PC-9 (cell line): ENCODE data around the gene TMEM89. TPM values are rescaled to one million over a fixed set of nuclear protein-coding genes. Genes with fewer than 3 reads are reported as not detected.

Experiments
- BruUV-seq: library from RNA; stranded (reverse); fragments of 400-500 nt; replicated peaks from 2 replicates; lab custom pipeline; 2021; lab: Mats Ljungman, UMichigan
- CTCF ChIA-PET: fragments of 300-600 bp; sonication (Branson Sonifier 250); formaldehyde crosslinking; loops from one replicate; lab custom pipeline; 2022; ENCODE audit warnings: antibody characterized with exemption; lab: Charles Lee
- POLR2A ChIA-PET: fragments of 300-600 bp; sonication (Branson Sonifier 250); formaldehyde crosslinking; loops from one replicate; lab custom pipeline; 2022; ENCODE audit warnings: antibody characterized with exemption; ENCODE audit not compliant: unreplicated experiment; lab: Charles Lee
- DNase-seq, 2 experiments: peaks; one replicate each; pipeline versions ENCODE4 v3.0.0 to v3.0.0-alpha.2; 2015 to 2022; ENCODE audit warnings: mixed read lengths in 1 of 2
- H2AFZ ChIP-seq: fragments of 200-600 bp; sonication (generic); 2 replicates; pipeline ENCODE4 v1.8.1; 2017; ENCODE audit warnings: antibody characterized with exemption
- H3F3A ChIP-seq: fragments of 200-600 bp; sonication (generic); 2 replicates; pipeline ENCODE4 v1.8.1; 2017; ENCODE audit warnings: antibody characterized with exemption, mild to moderate bottlenecking, low read depth; ENCODE audit not compliant: insufficient read depth
- H3K27ac ChIP-seq: fragments of 200-600 bp; sonication (generic); 2 replicates; pipeline ENCODE4 v1.6.1; 2016; ENCODE audit warnings: mixed run types
- H3K27me3 ChIP-seq: fragments of 200-600 bp; sonication (generic); 2 replicates; pipeline ENCODE4 v1.6.1; 2016; ENCODE audit warnings: low read depth, mixed run types; ENCODE audit not compliant: insufficient read depth
- H3K36me3 ChIP-seq: fragments of 200-600 bp; sonication (generic); 2 replicates; pipeline ENCODE4 v1.6.1; 2016; ENCODE audit warnings: low read depth, mixed run types
- H3K4me1 ChIP-seq: fragments of 200-600 bp; sonication (generic); replicated peaks from 2 replicates; pipeline ENCODE4 v1.6.1; 2016; ENCODE audit warnings: mixed run types; ENCODE audit not compliant: insufficient read depth
- H3K4me2 ChIP-seq: fragments of 200-600 bp; sonication (generic); 2 replicates; pipeline ENCODE4 v1.6.1; 2017; ENCODE audit warnings: mixed run types
- H3K4me3 ChIP-seq: fragments of 200-600 bp; sonication (generic); 2 replicates; pipeline ENCODE4 v1.6.1; 2016; ENCODE audit warnings: mixed run types
- H3K79me2 ChIP-seq: fragments of 200-600 bp; sonication (generic); 2 replicates; pipeline ENCODE4 v1.6.1; 2017; ENCODE audit warnings: low read depth, mixed run types
- H3K9me2 ChIP-seq: fragments of 200-600 bp; sonication (generic); 2 replicates; pipeline ENCODE4 v1.8.1; 2017; ENCODE audit warnings: mild to moderate bottlenecking; ENCODE audit not compliant: insufficient read depth
- H3K9me3 ChIP-seq: fragments of 200-600 bp; sonication (generic); 2 replicates; pipeline ENCODE4 v1.8.1; 2016; ENCODE audit warnings: low read depth; ENCODE audit not compliant: insufficient read depth
- H4K20me1 ChIP-seq: fragments of 200-600 bp; sonication (generic); 2 replicates; pipeline ENCODE4 v1.8.1; 2017; ENCODE audit not compliant: insufficient read depth
- EZH2 ChIP-seq: fragments of 200-600 bp; sonication (generic); IDR thresholded peaks from 2 replicates; pipeline ENCODE4 v1.8.0; 2017; ENCODE audit warnings: antibody characterized with exemption, low read depth
- intact Hi-C: fragments of 100-400 bp; cut with micrococcal nuclease; formaldehyde crosslinking; loops from one replicate; pipeline ENCODE4 v1.10.0; 2022; ENCODE audit not compliant: unreplicated experiment
- total RNA-seq: library from RNA; stranded (reverse); gene quantifications from 2 replicates; pipeline ENCODE4 v1.2.3, GENCODE V29; 2021
- TF ChIP-seq, protein P1 (sequence below): fragments of 200-600 bp; sonication (generic); conservative IDR thresholded peaks from 2 replicates; pipeline ENCODE4 v1.6.1; 2017; ENCODE audit warnings: mixed run types, antibody characterized with exemption, mild to moderate bottlenecking, moderate library complexity

TMEM89 gene
- total RNA-seq, 1 experiment from 2014 or later: not detected

DNA sequence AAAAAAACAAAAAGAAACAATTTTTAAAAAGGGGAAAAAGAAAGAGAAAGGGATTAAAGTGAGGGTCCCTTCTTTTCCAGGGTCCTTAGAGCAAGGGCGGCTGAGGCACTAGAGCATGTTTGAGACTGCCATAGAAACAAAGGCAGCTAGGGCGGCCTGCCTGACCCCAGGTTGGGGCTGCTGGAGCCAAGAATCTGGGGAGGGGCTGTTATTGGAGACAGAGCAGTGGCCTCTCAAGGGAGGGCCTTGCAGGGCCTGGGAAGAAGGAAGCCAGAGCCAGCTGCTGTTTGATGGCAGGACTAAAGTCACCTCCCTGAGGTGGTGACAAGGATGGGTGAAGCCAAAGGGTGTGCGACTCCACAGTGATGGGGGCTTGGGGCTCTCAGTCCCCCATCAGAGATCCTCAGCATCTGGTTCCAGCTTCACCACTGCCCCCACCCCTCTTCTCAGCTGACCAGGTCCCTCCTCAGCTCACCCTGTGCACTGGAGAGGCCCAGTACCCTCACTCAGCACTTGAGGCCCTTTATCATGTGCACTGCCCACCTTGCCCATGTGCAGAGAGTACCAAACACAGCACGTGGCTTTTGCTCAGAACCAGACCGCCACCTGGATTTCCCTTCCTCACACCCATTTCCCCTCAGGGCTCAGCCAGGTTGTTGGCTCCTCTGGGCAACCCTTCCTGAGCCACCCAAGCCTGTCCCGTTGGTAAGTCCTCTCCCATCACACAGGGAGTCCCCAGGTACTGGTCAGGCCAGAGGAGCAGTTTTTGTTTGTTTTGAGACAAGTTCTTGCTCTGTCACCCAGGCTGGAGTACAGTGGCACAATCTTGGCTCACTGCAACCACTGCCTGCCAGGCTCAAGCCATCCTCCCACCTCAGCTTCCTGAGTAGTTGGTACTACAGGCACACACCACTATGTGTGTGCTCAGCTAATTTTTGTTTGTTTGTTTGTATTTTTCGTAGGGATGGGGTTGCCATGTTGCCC lies 1.7 kb downstream of the TMEM89 start:
- Histone ChIP-seq H3K4me3 (no peak overlapping the region), H3K4me1 (peaks cover 2% of the 10 kb centered on the region; the same call in 1 of the 2 replicates), H3K9me3 (peaks cover 19% of the 10 kb centered on the region), H3K9me2 (no peaks in the 10 kb centered on the region), H3K36me3 (no peaks in the 10 kb centered on the region), H3K27me3 (no peaks in the 10 kb centered on the region), H3K27ac (no peak overlapping the region), H4K20me1 (no peaks in the 10 kb centered on the region), H3F3A (no peaks in the 10 kb centered on the region), H3K79me2 (no peaks in the 10 kb centered on the region), H2AFZ (no peak overlapping the region), H3K4me2 (no peak overlapping the region)
- BruUV-seq: no TSS peak
- no peak for DNase-seq
- CTCF ChIA-PET: no interaction called here
- POLR2A ChIA-PET: no interaction called here
- no peak for TF ChIP-seq EZH2
- TF ChIP-seq, protein P1, sequence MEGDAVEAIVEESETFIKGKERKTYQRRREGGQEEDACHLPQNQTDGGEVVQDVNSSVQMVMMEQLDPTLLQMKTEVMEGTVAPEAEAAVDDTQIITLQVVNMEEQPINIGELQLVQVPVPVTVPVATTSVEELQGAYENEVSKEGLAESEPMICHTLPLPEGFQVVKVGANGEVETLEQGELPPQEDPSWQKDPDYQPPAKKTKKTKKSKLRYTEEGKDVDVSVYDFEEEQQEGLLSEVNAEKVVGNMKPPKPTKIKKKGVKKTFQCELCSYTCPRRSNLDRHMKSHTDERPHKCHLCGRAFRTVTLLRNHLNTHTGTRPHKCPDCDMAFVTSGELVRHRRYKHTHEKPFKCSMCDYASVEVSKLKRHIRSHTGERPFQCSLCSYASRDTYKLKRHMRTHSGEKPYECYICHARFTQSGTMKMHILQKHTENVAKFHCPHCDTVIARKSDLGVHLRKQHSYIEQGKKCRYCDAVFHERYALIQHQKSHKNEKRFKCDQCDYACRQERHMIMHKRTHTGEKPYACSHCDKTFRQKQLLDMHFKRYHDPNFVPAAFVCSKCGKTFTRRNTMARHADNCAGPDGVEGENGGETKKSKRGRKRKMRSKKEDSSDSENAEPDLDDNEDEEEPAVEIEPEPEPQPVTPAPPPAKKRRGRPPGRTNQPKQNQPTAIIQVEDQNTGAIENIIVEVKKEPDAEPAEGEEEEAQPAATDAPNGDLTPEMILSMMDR: no peak
- intact Hi-C loops: no loop called here

DNA sequence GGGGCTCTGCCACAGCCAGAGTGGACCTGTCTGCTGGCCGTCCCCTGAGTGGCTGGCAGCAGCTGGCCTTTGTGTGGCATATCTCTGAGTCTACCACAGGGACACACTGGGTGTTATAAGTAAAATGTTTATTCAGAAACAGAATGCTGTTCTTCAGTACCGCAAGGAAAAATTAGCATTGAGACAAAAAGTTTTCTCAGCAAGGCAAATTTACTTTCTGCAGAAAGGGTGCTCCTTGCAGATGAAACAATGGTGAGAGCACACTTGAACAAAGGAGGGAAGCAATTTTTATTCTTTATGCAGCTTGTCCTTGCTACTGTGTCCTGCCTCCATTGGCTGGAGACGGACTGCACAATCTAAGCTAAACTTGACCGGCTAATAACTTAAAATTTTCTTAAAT lies 4.0 kb downstream of the TMEM89 start:
- DNase-seq: no peak
- no peaks in the 10 kb centered on the region for H3K27me3 ChIP-seq
- H3F3A ChIP-seq: peaks cover 14% of the 10 kb centered on the region
- H3K9me2 ChIP-seq: no peaks in the 10 kb centered on the region
- no peaks in the 10 kb centered on the region for H3K79me2 ChIP-seq
- H3K36me3 ChIP-seq: no peaks in the 10 kb centered on the region
- CTCF ChIA-PET: no interaction called here
- H3K4me2 ChIP-seq: no peak overlapping the region
- intact Hi-C loops: no loop called here
- H3K4me1 ChIP-seq: peaks cover 17% of the 10 kb centered on the region
- H3K27ac ChIP-seq: no peak overlapping the region
- BruUV-seq: no TSS peak
- no peak overlapping the region for H2AFZ ChIP-seq
- H3K4me3 ChIP-seq: no peak overlapping the region
- H3K9me3 ChIP-seq: peaks cover 19% of the 10 kb centered on the region
- TF ChIP-seq, protein P1: no peak
- TF ChIP-seq EZH2: no peak
- POLR2A ChIA-PET: interaction anchor here (0.6 kb wide), 1 partner anchor 60 kb away, joined by 8 read pairs; no protein-coding TSS in a partner anchor
- no peaks in the 10 kb centered on the region for H4K20me1 ChIP-seq

DNA sequence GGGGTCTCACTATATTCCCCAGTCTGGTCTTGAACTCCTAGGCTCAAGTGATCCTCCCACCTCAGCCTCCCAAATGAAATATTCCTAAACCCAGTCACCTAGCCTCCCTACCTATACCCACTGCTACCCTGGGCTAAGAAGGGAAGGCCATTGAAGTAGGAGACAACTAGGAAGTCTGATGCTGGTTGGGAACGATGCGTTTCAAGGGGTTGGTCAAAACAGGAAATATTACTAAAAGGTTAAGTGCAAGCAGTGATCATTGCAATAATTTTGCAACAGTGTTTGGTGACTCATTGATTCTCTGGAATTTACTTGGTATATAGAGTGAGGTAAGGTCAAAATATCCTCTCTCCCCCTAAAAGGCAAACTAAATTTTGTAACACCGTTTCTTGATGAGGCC lies 7.5 kb downstream of the TMEM89 start:
- H3K9me2 ChIP-seq: no peaks in the 10 kb centered on the region
- ChIA-PET CTCF (no interaction called here), POLR2A (no interaction called here)
- H3K79me2 ChIP-seq: peaks cover 3% of the 10 kb centered on the region
- H3K4me2 ChIP-seq: peak overlapping the region; percentile 46
- H3K27me3 ChIP-seq: no peaks in the 10 kb centered on the region
- H3K27ac ChIP-seq: peak overlapping the region; percentile 69
- intact Hi-C loops: no loop called here
- DNase-seq: peak in 1 of 2 experiments; percentile 88
- no TSS peak for BruUV-seq
- no peaks in the 10 kb centered on the region for H4K20me1 ChIP-seq
- H2AFZ ChIP-seq: no peak overlapping the region
- H3K4me3 ChIP-seq: no peak overlapping the region
- peaks cover 19% of the 10 kb centered on the region for H3F3A ChIP-seq
- no peaks in the 10 kb centered on the region for H3K36me3 ChIP-seq
- no peak for TF ChIP-seq EZH2
- TF ChIP-seq, protein P1: no peak
- H3K4me1 ChIP-seq: peaks cover 21% of the 10 kb centered on the region
- H3K9me3 ChIP-seq: peaks cover 19% of the 10 kb centered on the region
